Measurements from ENCODE around the gene DUSP8. TPM values are rescaled to one million over a fixed set of nuclear protein-coding genes. Genes with fewer than 3 reads are reported as not detected.
"Not testable (repeated sequence)": the region's sequence is repeated elsewhere in the genome, so short reads cannot be mapped to it uniquely, and the experiment has no call there.

DUSP8 gene
- polyA plus RNA-seq, 2 donors, result 0.69 to 0.84 TPM

DNA sequence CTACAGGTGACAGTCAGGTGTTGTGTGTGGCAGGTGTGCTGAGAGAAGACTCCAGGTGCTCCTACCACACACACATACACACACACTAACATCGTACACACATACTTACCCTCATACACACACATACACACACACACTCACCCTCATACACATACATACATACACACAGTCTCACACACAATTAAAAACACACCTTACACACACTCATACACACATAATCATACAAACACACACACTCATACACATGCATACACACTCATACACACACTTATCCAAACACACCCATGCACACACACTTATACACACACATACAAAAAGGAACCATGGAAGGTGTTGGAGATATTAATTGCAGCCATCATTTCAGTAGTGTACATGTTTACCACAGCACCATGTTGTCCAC lies 31.6 kb upstream of the DUSP8 start:
- Histone ChIP-seq H3K4me1 (ENCODE audit: control insufficient read depth in 2 of 2, insufficient read depth in 2 of 2, low read length in 1 of 2) (peaks cover 0 to 2% of the 10 kb centered on the region in 2 donors), H3K4me3 (ENCODE audit: low read depth in 1 of 2, low read length in 2 of 2) (no peak overlapping the region), H3K36me3 (ENCODE audit: control insufficient read depth in 2 of 2, insufficient read depth in 2 of 2, low read length in 1 of 2) (no peaks in the 10 kb centered on the region), H3K9me3 (ENCODE audit: control insufficient read depth in 2 of 2, insufficient read depth in 1 of 2, low read depth in 1 of 2, low read length in 1 of 2) (no peaks in the 10 kb centered on the region), H3K27me3 (ENCODE audit: control insufficient read depth in 1 of 2, insufficient read depth in 2 of 2, low read length in 2 of 2) (no peaks in the 10 kb centered on the region), H3K27ac (ENCODE audit: low read depth in 2 of 2, low read length in 1 of 2) (no peak overlapping the region)
- 43 to 91% methylated on average over 1 of the region's 1 CpG for WGBS, 2 donors

DNA sequence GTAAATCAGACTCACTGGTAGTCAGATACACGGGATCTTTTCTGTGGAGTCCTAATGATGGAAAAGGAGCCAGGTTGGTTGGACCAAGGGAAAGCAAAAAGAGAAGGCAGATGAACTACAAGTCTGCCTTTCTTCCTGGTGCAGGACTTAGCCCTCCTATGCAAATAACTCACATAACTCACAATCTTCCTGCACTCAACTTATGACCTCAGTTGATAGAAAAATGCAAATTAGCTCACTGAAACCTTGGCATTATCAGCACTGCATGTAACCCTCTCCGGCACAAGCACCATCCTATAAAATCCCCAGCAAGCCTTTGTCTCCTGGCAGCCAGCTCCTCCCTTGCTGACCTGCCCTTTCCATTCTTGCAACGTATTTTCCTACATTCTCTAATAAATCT lies 29.6 kb upstream of the DUSP8 start:
- not testable (repeated sequence) for H3K4me3 ChIP-seq (ENCODE audit: low read depth in 1 of 2, low read length in 2 of 2); H3K27me3 ChIP-seq (ENCODE audit: control insufficient read depth in 1 of 2, insufficient read depth in 2 of 2, low read length in 2 of 2)
- 48 to 55% methylated on average over 3 of the region's 3 CpGs for WGBS, 2 donors

DNA sequence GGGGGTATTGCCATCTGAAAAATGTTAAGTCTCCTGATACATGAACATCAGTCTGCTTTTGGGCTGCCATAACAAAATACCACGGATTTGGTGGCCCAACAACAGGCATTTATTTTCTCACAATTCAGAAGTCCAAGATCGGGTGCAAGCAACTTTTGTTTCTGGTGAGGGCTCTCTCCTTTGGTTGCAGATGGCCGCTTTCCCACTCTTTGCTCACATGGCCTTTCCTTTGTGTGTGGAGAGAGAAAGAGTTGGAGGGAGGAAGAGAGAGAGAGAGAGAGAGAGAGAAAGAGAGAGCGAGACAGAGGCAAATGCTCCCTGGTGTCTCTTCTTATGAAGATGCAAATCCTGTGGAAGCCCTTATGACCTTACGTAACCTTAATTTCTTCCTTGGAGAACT lies 28.6 kb upstream of the DUSP8 start:
- 74 to 79% methylated on average over 5 of the region's 5 CpGs for whole genome bisulfite sequencing, 2 donors
- Histone ChIP-seq H3K27ac (ENCODE audit: low read depth in 2 of 2, low read length in 1 of 2) (no peak overlapping the region), H3K36me3 (ENCODE audit: control insufficient read depth in 2 of 2, insufficient read depth in 2 of 2, low read length in 1 of 2) (no peaks in the 10 kb centered on the region), H3K4me3 (ENCODE audit: low read depth in 1 of 2, low read length in 2 of 2) (no peak overlapping the region), H3K27me3 (ENCODE audit: control insufficient read depth in 1 of 2, insufficient read depth in 2 of 2, low read length in 2 of 2) (no peaks in the 10 kb centered on the region), H3K9me3 (ENCODE audit: control insufficient read depth in 2 of 2, insufficient read depth in 1 of 2, low read depth in 1 of 2, low read length in 1 of 2) (no peaks in the 10 kb centered on the region), H3K4me1 (ENCODE audit: control insufficient read depth in 2 of 2, insufficient read depth in 2 of 2, low read length in 1 of 2) (peaks cover 0 to 2% of the 10 kb centered on the region in 2 donors)

More for the DNA sequence above, 29.6 kb upstream of the DUSP8 start:
- not testable (repeated sequence) for H3K27ac ChIP-seq (ENCODE audit: low read depth in 2 of 2, low read length in 1 of 2); H3K36me3 ChIP-seq (ENCODE audit: control insufficient read depth in 2 of 2, insufficient read depth in 2 of 2, low read length in 1 of 2); H3K9me3 ChIP-seq (ENCODE audit: control insufficient read depth in 2 of 2, insufficient read depth in 1 of 2, low read depth in 1 of 2, low read length in 1 of 2); H3K4me1 ChIP-seq (ENCODE audit: control insufficient read depth in 2 of 2, insufficient read depth in 2 of 2, low read length in 1 of 2)

DNA sequence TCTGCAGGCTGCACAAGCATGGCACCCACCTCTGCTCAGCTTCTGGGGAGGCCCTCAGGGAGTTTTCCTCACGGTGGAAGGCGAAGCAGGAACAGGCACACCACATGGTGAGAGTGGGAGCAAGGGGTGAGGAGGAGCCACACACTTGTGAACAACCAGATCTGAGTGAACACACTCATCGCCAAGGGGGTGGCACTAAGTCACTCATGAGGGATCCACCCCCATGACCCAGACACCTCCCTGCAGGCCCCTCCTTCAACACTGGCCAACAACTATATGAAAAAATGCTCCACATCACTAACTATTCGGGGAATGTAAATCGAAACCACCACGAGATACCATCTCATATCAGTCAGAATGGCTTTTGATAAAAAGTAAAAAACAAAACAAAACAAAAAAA lies 26.7 kb upstream of the DUSP8 start:
- H3K27me3 ChIP-seq (ENCODE audit: control insufficient read depth in 1 of 2, insufficient read depth in 2 of 2, low read length in 2 of 2), result no peaks in the 10 kb centered on the region

DNA sequence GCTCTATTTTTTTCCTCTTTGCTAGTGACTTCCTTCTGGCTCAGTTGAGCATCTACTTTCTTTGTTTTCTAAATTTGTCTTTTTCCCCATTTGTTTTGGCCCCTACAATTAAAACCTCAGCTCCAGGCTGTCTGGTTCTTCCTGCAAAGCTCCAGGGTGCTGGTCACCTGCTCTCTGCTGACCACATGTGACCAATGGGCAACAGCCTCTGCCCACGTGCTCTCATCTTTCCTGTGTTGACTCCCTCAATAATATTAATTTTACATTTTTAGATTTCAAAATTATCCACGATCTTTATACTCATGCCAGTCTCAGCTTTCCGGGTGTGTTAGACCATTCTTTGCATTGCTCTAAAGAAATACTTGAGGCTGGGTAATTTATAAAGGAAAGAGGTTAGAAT lies 26.3 kb upstream of the DUSP8 start:
- H3K36me3 ChIP-seq (ENCODE audit: control insufficient read depth in 2 of 2, insufficient read depth in 2 of 2, low read length in 1 of 2); H3K9me3 ChIP-seq (ENCODE audit: control insufficient read depth in 2 of 2, insufficient read depth in 1 of 2, low read depth in 1 of 2, low read length in 1 of 2); H3K4me1 ChIP-seq (ENCODE audit: control insufficient read depth in 2 of 2, insufficient read depth in 2 of 2, low read length in 1 of 2); H3K27ac ChIP-seq (ENCODE audit: low read depth in 2 of 2, low read length in 1 of 2); H3K27me3 ChIP-seq (ENCODE audit: control insufficient read depth in 1 of 2, insufficient read depth in 2 of 2, low read length in 2 of 2); H3K4me3 ChIP-seq (ENCODE audit: low read depth in 1 of 2, low read length in 2 of 2): not testable (repeated sequence)
- 77% methylated on average over 3 of the region's 3 CpGs for WGBS, 2 donors

More for the DNA sequence above, 26.7 kb upstream of the DUSP8 start:
- WGBS, 2 donors, result 61 to 73% methylated on average over 6 of the region's 6 CpGs
- no peak overlapping the region for H3K27ac ChIP-seq (ENCODE audit: low read depth in 2 of 2, low read length in 1 of 2)
- H3K36me3 ChIP-seq (ENCODE audit: control insufficient read depth in 2 of 2, insufficient read depth in 2 of 2, low read length in 1 of 2), result no peaks in the 10 kb centered on the region
- no peaks in the 10 kb centered on the region for H3K4me1 ChIP-seq (ENCODE audit: control insufficient read depth in 2 of 2, insufficient read depth in 2 of 2, low read length in 1 of 2)
- no peaks in the 10 kb centered on the region for H3K9me3 ChIP-seq (ENCODE audit: control insufficient read depth in 2 of 2, insufficient read depth in 1 of 2, low read depth in 1 of 2, low read length in 1 of 2)
- H3K4me3 ChIP-seq (ENCODE audit: low read depth in 1 of 2, low read length in 2 of 2), result no peak overlapping the region

DNA sequence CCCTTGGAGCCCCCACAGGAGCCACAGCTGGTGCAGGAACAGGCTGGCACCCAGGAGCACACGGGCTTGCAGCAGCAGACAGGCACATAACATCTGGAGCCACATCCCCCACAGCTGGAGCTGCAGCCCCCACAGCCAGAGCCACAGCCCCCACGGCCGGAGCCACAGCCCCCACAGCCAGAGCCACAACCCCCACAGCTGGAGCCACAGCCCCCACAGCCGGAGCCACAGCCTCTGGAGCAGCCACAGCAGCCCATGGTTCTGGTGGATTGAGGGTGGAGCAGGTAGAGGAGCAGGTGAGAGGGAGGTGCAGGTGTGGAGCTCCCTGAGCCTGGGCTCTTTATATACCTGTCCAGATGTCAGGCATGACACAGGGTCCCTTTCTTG lies 25.9 kb upstream of the DUSP8 start, which contains the start of gene KRTAP5-2:
TSS of gene KRTAP5-2 (minus strand) at position 301 of the 387 bp plus-strand sequence. CDS start at position 257, 44 bp downstream.
- 66 to 67% methylated on average over 4 of the region's 4 CpGs for WGBS, 2 donors
- H3K4me3 ChIP-seq (ENCODE audit: low read depth in 1 of 2, low read length in 2 of 2), result no peak within 1 kb of the TSS
- H3K4me1 ChIP-seq (ENCODE audit: control insufficient read depth in 2 of 2, insufficient read depth in 2 of 2, low read length in 1 of 2), result no peaks in the 10 kb centered on the region
- H3K27me3 ChIP-seq (ENCODE audit: control insufficient read depth in 1 of 2, insufficient read depth in 2 of 2, low read length in 2 of 2), result no peaks in the 10 kb centered on the region
- H3K27ac ChIP-seq (ENCODE audit: low read depth in 2 of 2, low read length in 1 of 2), result no peak within 1 kb of the TSS
- H3K9me3 ChIP-seq (ENCODE audit: control insufficient read depth in 2 of 2, insufficient read depth in 1 of 2, low read depth in 1 of 2, low read length in 1 of 2), result no peaks in the 10 kb centered on the region
- no peaks in the 10 kb centered on the region for H3K36me3 ChIP-seq (ENCODE audit: control insufficient read depth in 2 of 2, insufficient read depth in 2 of 2, low read length in 1 of 2)

DNA sequence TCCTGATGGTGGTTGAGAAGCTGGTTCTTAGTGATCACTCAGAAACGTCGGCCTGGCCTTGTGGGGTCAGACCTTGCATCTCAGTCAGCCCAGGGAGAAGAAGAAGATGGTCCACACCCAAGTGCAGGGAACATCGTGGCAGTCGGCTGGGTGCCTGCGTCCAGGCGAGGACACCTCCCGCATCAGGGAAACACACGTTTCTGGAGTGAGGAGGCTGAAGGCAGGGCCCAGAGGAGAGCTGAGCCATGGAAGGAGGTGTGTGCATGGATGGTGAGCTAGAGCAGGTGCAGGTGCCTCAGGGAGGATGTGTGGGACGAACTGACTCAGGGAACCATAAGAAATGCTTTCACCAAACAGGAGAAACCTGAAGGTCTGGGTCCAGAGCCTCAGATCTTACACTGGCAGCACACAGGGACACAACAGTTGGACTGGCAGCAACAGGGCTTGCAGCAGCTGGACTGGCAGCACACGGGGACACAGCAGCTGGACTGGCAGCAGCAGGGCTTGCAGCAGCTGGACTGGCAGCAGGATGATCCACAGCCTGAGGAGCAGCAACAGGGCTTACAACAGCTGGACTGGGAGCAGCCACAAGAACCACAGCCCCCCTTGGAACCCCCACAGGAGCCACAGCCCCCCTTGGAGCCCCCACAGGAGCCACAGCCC lies 25.4 kb upstream of the DUSP8 start:
- no peaks in the 10 kb centered on the region for H3K4me1 ChIP-seq (ENCODE audit: control insufficient read depth in 2 of 2, insufficient read depth in 2 of 2, low read length in 1 of 2)
- no peak overlapping the region for H3K27ac ChIP-seq (ENCODE audit: low read depth in 2 of 2, low read length in 1 of 2)
- H3K9me3 ChIP-seq (ENCODE audit: control insufficient read depth in 2 of 2, insufficient read depth in 1 of 2, low read depth in 1 of 2, low read length in 1 of 2), result no peaks in the 10 kb centered on the region
- H3K4me3 ChIP-seq (ENCODE audit: low read depth in 1 of 2, low read length in 2 of 2), result no peak overlapping the region
- WGBS, 2 donors, result 77 to 80% methylated on average over 10 of the region's 10 CpGs
- H3K27me3 ChIP-seq (ENCODE audit: control insufficient read depth in 1 of 2, insufficient read depth in 2 of 2, low read length in 2 of 2), result no peaks in the 10 kb centered on the region
- no peaks in the 10 kb centered on the region for H3K36me3 ChIP-seq (ENCODE audit: control insufficient read depth in 2 of 2, insufficient read depth in 2 of 2, low read length in 1 of 2)

DNA sequence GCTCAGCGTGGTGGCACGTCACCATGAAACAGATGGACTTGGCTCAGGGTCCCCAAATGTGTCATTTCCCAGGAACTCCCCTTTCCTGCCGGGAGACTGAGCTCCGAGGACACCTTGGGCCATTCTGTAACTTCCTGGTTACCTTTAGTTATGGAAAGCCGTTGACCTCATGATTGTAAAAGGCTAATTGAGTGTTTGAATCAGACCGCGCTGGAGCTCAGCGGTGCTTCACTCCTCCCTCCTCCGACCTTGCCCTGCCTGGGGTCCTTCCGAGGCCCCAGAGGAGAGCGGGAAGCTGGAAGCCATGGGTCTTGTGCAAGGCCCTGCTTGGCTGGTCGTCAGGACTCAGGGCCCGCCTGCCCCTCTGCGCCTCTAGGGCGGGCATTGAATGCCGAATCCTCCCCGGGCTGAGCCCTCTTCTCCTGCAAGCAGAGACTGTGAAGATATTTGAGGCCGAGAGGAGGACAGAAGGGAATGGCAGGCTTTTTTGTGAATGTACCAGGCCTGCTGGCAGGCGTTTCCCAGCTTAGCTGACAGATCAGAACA lies 24.6 kb upstream of the DUSP8 start:
- H3K4me1 ChIP-seq (ENCODE audit: control insufficient read depth in 2 of 2, insufficient read depth in 2 of 2, low read length in 1 of 2); H3K4me3 ChIP-seq (ENCODE audit: low read depth in 1 of 2, low read length in 2 of 2); H3K9me3 ChIP-seq (ENCODE audit: control insufficient read depth in 2 of 2, insufficient read depth in 1 of 2, low read depth in 1 of 2, low read length in 1 of 2); H3K27me3 ChIP-seq (ENCODE audit: control insufficient read depth in 1 of 2, insufficient read depth in 2 of 2, low read length in 2 of 2); H3K27ac ChIP-seq (ENCODE audit: low read depth in 2 of 2, low read length in 1 of 2); H3K36me3 ChIP-seq (ENCODE audit: control insufficient read depth in 2 of 2, insufficient read depth in 2 of 2, low read length in 1 of 2): not testable (repeated sequence)
- 68 to 69% methylated on average over 19 of the region's 19 CpGs for WGBS, 2 donors

DNA sequence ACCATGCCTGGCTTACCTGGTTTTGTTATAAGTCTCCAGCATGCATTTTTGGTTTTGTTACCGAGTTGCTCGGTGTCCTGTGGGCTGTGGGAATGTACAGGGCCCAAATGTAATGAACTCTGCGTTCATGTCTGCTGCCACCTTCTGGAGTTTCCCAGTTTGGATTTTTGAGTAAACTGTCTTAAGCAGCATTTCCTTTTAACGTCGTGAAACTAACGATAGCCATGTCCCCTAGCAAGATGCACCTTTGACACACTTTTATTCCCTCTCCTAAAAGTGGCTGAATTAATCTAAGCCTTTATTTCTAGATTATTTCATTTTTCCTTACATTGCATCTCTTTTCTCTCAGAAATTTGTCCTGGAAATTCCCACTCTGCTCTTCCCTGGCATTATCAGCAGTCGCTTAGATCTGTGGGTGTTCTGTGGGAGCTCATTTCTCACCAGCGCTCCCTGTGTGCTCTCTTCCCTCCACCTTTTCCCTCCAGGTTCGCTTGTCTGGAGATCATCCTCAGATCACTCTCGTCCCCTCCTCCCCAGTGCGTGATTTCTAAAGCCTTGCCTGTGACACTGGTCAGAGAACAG lies 24.0 kb upstream of the DUSP8 start:
- not testable (repeated sequence) for H3K4me3 ChIP-seq (ENCODE audit: low read depth in 1 of 2, low read length in 2 of 2); H3K27me3 ChIP-seq (ENCODE audit: control insufficient read depth in 1 of 2, insufficient read depth in 2 of 2, low read length in 2 of 2); H3K27ac ChIP-seq (ENCODE audit: low read depth in 2 of 2, low read length in 1 of 2); H3K4me1 ChIP-seq (ENCODE audit: control insufficient read depth in 2 of 2, insufficient read depth in 2 of 2, low read length in 1 of 2); H3K36me3 ChIP-seq (ENCODE audit: control insufficient read depth in 2 of 2, insufficient read depth in 2 of 2, low read length in 1 of 2); H3K9me3 ChIP-seq (ENCODE audit: control insufficient read depth in 2 of 2, insufficient read depth in 1 of 2, low read depth in 1 of 2, low read length in 1 of 2)
- WGBS, 2 donors, result 58 to 59% methylated on average over 11 of the region's 11 CpGs

DNA sequence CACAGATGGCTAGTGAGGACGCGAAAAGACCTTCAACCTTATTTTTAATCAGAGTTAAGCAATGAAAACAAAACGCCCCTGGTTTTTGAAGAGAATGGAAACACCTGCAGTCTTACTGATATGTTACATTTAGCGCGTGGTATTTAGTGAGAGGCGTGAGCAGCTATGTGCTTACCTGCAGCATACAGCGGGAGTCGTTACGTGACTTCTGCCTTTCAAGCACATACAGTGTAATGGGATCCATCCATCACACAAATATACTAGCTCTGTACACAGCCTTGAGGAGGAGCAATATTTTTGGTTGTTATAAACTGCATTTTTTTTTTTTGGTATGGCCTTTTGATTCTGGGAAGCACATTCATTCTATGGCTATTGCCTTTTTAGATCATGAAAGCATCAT lies 20.6 kb upstream of the DUSP8 start:
- H3K4me3 ChIP-seq (ENCODE audit: low read depth in 1 of 2, low read length in 2 of 2), result no peak overlapping the region
- peaks cover 0 to 3% of the 10 kb centered on the region in 2 donors for H3K27me3 ChIP-seq (ENCODE audit: control insufficient read depth in 1 of 2, insufficient read depth in 2 of 2, low read length in 2 of 2)

More for the DNA sequence above, 20.6 kb upstream of the DUSP8 start:
- Histone ChIP-seq H3K27ac (ENCODE audit: low read depth in 2 of 2, low read length in 1 of 2) (no peak overlapping the region), H3K9me3 (ENCODE audit: control insufficient read depth in 2 of 2, insufficient read depth in 1 of 2, low read depth in 1 of 2, low read length in 1 of 2) (no peaks in the 10 kb centered on the region), H3K36me3 (ENCODE audit: control insufficient read depth in 2 of 2, insufficient read depth in 2 of 2, low read length in 1 of 2) (no peaks in the 10 kb centered on the region), H3K4me1 (ENCODE audit: control insufficient read depth in 2 of 2, insufficient read depth in 2 of 2, low read length in 1 of 2) (no peaks in the 10 kb centered on the region)
- WGBS, 2 donors, result 55 to 64% methylated on average over 9 of the region's 9 CpGs

Data from esophagus (tissue), 2 donors.